DMS153 (cell line): ENCODE data around the gene MTARC1.

Experiments used
- DNase-seq: peaks from one replicate; lab custom pipeline; 2025; lab: John Stamatoyannopoulos, UW

MTARC1 gene

GRCh38 chr1:220807726-220808125 is 21.0 kb downstream of the MTARC1 start:
- DNase-seq, result no peak

GRCh38 chr1:220808345-220809186 is 21.9 kb downstream of the MTARC1 start:
- no peak for DNase-seq

- no peak for DNase-seq
Observed at GRCh38 chr1:220809187-220809550, 22.5 kb downstream of the MTARC1 start.

GRCh38 chr1:220809704-220810103 is 23.0 kb downstream of the MTARC1 start:
- no peak for DNase-seq

- DNase-seq, result no peak
Observed at GRCh38 chr1:220810179-220810653, 23.5 kb downstream of the MTARC1 start.

GRCh38 chr1:220810963-220811362 is 24.2 kb downstream of the MTARC1 start:
- no peak for DNase-seq

GRCh38 chr1:220811695-220812094 is 25.0 kb downstream of the MTARC1 start:
- DNase-seq, result no peak

- DNase-seq, result no peak
Observed at GRCh38 chr1:220812308-220812707, 25.6 kb downstream of the MTARC1 start.

GRCh38 chr1:220813013-220813412 is 26.3 kb downstream of the MTARC1 start:
- no peak for DNase-seq

- no peak for DNase-seq
Observed at GRCh38 chr1:220815409-220815808, 28.7 kb downstream of the MTARC1 start.

- no peak for DNase-seq
Observed at GRCh38 chr1:220817907-220818306, 31.2 kb downstream of the MTARC1 start.

- peak; percentile 29 for DNase-seq
Observed at GRCh38 chr1:220818421-220819173, 31.9 kb downstream of the MTARC1 start.

GRCh38 chr1:220819467-220820026 is 32.8 kb downstream of the MTARC1 start:
- DNase-seq, result no peak

GRCh38 chr1:220824031-220824989 is 37.6 kb downstream of the MTARC1 start:
- DNase-seq, result no peak

GRCh38 chr1:220825819-220826551 is 39.3 kb downstream of the MTARC1 start:
- DNase-seq, result no peak

- DNase-seq, result no peak
Observed at GRCh38 chr1:220826729-220827128, 40.0 kb downstream of the MTARC1 start.

GRCh38 chr1:220827445-220828178 is 40.9 kb downstream of the MTARC1 start:
- no peak for DNase-seq

- DNase-seq, result no peak
Observed at GRCh38 chr1:220828179-220828490, 41.4 kb downstream of the MTARC1 start.

- DNase-seq, result no peak
Observed at GRCh38 chr1:220828950-220829586, 42.4 kb downstream of the MTARC1 start.

- DNase-seq, result no peak
Observed at GRCh38 chr1:220833436-220833835, 46.7 kb downstream of the MTARC1 start.
